NCI-H1092 (cell line): ENCODE measurements around the gene NGEF.

Experiments
- DNase-seq: peaks from one replicate; lab custom pipeline; 2025; lab: John Stamatoyannopoulos, UW

NGEF gene

GRCh38 chr2:232967474-232967873 lies 45.6 kb downstream of the NGEF start:
- no peak for DNase-seq

- DNase-seq: no peak
Observed at GRCh38 chr2:232966122-232966521, 46.9 kb downstream of the NGEF start.

DNA sequence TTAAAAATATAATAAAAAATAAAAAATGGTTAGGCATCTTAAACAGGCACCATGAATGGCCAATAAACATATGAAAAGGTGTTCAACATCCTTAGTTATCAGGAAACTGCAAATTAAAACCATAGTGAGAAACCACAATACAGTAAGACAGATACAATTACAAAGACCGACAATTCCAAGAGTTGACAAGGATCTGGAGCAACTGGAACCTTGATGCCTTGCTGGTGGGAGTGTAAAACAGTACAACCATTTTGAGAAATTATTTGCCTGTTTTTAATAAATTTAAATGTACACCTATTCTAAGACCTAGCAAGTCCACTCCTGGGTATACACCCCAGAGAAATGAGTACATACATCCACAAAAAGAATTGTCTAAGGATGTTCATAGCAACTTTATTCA lies 49.1 kb downstream of the NGEF start:
- DNase-seq: no peak

- DNase-seq: no peak
Observed at GRCh38 chr2:232960862-232961261, 52.2 kb downstream of the NGEF start.

- no peak for DNase-seq
Observed at GRCh38 chr2:232959139-232959538, 53.9 kb downstream of the NGEF start.

DNA sequence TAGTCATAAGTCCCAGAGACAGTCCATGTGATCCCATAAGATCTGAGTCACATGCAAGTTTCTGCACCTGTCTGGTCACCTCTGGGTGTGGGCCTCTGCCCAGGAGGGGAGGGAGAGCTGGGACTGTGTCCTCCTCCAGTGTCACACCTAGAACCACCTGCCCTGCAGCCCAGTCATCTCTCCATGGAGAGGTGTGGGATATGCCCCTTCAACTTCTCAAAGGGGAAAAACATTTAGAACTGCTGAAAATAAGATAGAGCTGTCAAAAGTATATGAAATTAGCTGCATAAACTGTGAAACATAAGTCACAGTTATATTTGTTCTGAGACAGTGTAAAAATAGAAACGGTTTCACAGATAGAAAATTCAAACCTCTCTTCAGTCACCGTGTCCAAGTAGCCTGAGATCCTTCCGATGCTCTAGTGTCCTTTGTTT lies 55.4 kb downstream of the NGEF start:
- no peak for DNase-seq

GRCh38 chr2:232955856-232956255 lies 57.2 kb downstream of the NGEF start:
- DNase-seq: no peak

GRCh38 chr2:232954691-232955090 lies 58.4 kb downstream of the NGEF start:
- no peak for DNase-seq

DNA sequence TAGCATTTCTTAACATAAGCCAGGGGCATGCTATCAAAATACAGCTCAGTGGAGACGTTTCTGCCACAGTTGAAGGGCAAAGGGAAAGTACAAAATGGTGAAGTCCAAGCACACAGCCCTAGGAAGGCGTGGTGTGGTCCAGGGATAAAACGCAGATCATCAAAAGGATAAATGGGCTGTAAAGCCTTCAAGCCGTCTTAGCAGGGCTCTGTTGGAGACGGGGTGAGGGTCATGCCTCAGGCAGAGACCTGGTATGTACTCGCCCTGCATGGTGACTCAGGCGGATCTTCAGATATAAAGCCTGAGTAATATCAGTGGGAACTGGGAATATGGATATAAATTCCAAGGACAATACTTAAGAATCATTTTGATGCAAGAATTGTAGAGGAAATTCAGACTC lies 61.2 kb downstream of the NGEF start:
- no peak for DNase-seq

- no peak for DNase-seq
Observed at GRCh38 chr2:232951181-232951580, 61.9 kb downstream of the NGEF start.

GRCh38 chr2:232950751-232951150 lies 62.3 kb downstream of the NGEF start:
- no peak for DNase-seq

DNA sequence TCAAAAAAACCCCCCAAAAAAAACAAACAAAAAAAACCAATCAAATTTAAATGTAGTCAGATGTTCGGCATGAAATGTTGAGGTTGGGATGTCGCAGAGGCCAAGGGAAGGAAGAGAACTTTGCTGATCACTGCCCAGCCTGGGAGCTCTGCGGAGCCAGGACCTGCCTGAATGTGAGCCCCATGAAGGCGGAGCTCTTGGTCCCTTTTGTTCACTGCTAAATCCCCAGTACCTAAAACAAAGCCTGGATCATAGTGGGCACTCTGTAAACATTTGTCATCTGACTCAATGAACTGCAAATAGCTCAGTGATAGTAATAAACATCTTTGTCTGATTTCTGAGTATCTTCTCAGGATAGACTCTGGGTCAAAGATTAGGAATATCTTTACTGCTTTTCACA lies 64.0 kb downstream of the NGEF start:
- DNase-seq: no peak

DNA sequence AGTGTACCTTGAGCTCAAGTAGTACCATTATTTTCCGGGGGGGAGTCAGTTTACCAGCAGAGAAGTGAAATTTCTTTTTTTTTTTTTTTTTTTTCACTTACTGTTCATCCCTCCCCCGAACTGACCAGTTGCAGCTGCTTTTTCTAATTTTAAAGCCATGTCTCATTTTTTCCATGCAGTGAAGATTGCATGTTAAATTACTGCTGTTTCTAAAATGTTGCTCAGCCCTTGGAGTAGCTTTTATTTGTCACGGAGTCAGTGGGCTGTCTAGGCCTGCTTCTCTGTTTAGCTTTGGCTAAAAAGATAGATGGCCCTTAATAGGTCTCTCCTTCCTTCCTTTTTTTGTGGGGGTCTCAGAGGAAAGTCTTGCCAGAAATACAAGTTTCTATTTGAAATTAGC lies 70.2 kb downstream of the NGEF start:
- no peak for DNase-seq

GRCh38 chr2:232941912-232942594 lies 71.0 kb downstream of the NGEF start:
- DNase-seq: no peak

- DNase-seq: no peak
Observed at GRCh38 chr2:232941400-232941799, 71.7 kb downstream of the NGEF start.

DNA sequence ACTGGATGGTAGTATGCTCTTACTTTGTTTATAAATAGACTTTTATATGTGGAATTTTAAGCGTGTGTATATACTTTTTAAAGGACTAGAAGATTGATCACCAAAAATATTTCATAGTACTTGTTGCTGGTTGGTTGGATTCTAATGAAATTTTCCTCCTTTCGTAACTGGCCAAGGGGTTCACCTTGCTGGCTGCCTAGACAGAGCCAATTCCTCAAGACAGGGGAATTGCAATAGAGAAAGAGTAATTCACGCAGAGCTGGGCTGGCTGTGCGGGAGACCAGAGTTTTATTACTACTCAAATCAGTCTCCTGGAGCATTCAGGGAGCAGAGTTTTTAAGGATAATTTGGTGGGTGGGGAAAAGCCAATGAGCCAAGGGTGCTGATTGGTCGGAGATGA lies 72.3 kb downstream of the NGEF start:
- DNase-seq: no peak

GRCh38 chr2:232937278-232937906 lies 75.7 kb downstream of the NGEF start:
- no peak for DNase-seq

GRCh38 chr2:232931636-232932035 lies 81.4 kb downstream of the NGEF start:
- DNase-seq: no peak

GRCh38 chr2:232930059-232930400 lies 83.0 kb downstream of the NGEF start:
- DNase-seq: no peak

- no peak for DNase-seq
Observed at GRCh38 chr2:232929303-232930058, 83.6 kb downstream of the NGEF start.

DNA sequence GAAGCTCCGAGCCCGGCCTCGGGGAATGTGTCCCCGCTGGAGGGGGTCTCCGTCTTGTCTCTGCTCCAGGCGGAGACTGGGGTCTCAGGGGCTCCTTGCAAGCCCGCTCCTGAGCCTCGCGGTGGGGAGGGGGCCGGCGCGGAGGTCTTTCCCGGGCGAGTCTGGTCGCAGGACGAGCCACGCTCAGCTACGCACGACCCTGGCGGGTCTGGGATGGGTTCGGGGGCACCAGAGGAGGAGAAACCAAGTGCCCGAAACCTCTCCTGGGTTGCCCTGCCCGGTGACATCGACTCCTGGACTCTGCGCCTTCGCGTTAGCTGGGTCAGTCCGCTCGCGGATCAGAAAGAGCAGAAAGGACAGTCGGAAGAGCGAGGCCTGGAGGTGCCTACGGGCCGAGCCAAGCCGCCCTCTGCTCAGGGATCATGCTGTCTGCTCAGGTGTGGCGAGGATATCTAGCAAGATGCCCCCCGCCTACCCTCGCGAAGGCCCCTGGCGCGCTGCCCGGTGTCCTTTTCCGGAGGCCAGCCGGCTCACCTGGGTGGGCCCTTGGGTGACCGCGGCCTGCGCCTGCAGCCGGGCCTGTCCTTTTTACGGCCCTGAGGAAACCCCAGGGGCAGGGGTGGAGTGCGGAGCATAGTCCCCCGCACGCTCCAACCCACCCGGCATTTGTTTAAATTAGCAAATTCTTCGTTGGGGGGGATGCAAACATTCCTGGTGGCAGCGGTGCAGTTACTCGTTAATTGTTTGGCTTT lies 84.3 kb downstream of the NGEF start:
- no peak for DNase-seq

GRCh38 chr2:232927793-232928550 lies 85.1 kb downstream of the NGEF start:
- no peak for DNase-seq
